GM12878 (cell line): Measurements from ENCODE around the gene CSTF2T.

ENCODE experiments used
- CHD4 ChIP-seq: fragments of 200-600 bp; sonication (generic); IDR thresholded peaks from 2 replicates; pipeline ENCODE4 v1.6.1; 2016; ENCODE audit warnings: mild to moderate bottlenecking
- HCFC1 ChIP-seq: fragments of 150-350 bp; IDR thresholded peaks from 2 replicates; pipeline ENCODE4 v1.6.1; 2014; ENCODE audit warnings: low read length
- NR2C2 ChIP-seq: IDR thresholded peaks from 2 replicates; pipeline ENCODE4 v1.6.1; 2011; ENCODE audit warnings: borderline replicate concordance, low read depth; ENCODE audit not compliant: control insufficient read depth, insufficient read length
- NRF1 ChIP-seq: conservative IDR thresholded peaks from 2 replicates; pipeline ENCODE4 v1.6.1; 2011; ENCODE audit warnings: mild to moderate bottlenecking, low read depth, low read length, improper control_type of control experiment
- POLR2A ChIP-seq: IDR thresholded peaks from 2 replicates; pipeline ENCODE4 v1.6.1; 2011; ENCODE audit warnings: low read depth, mild to moderate bottlenecking, low read length
- SP1 ChIP-seq: IDR thresholded peaks from one replicate; pipeline ENCODE4 v1.6.1; 2011; ENCODE audit warnings: low read depth, low read length
- TBL1XR1 ChIP-seq: IDR thresholded peaks from 2 replicates; pipeline ENCODE4 v1.6.1; 2012; ENCODE audit warnings: low read depth, low read length, improper control_type of control experiment
- TCF12 ChIP-seq: IDR thresholded peaks from 2 replicates; pipeline ENCODE4 v1.6.1; 2011; ENCODE audit warnings: low read depth, mild to moderate bottlenecking, low read length
- TF ChIP-seq, protein P1 (sequence below), 3 experiments: IDR thresholded peaks in 2 of 3; conservative IDR thresholded peaks in 1 of 3; 2 replicates each; pipeline ENCODE4 v1.5.1; 2011; ENCODE audit warnings: low read depth in 3 of 3, low read length in 3 of 3, mild to moderate bottlenecking in 3 of 3, control low read depth in 2 of 3, moderate library complexity in 2 of 3, inconsistent platforms in 1 of 3, mixed read lengths in 1 of 3; ENCODE audit not compliant: control insufficient read depth in 2 of 3, insufficient read depth in 1 of 3; ENCODE audit errors: extremely low read depth in 1 of 3

DNA sequence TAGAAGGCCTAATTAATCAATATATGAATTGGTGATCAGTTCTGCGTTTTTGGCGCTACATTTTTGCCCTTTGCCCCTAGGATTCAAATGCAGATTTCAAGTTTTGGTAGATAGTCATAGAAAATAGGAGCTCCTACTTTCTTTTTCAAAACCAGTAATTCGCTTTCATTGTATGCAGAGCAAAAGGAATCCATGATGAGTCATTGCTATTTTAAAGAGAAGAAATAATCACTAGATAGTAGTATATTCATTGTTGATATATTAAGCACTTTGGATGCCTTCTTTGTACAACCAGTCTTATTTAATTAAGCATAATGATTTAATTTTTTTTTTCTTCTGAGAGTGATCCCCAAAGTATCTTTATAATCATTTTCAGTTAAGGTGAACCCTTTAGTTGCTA lies 50.3 kb downstream of the CSTF2T start:
- TF ChIP-seq NRF1: no peak
- TF ChIP-seq, protein P1, sequence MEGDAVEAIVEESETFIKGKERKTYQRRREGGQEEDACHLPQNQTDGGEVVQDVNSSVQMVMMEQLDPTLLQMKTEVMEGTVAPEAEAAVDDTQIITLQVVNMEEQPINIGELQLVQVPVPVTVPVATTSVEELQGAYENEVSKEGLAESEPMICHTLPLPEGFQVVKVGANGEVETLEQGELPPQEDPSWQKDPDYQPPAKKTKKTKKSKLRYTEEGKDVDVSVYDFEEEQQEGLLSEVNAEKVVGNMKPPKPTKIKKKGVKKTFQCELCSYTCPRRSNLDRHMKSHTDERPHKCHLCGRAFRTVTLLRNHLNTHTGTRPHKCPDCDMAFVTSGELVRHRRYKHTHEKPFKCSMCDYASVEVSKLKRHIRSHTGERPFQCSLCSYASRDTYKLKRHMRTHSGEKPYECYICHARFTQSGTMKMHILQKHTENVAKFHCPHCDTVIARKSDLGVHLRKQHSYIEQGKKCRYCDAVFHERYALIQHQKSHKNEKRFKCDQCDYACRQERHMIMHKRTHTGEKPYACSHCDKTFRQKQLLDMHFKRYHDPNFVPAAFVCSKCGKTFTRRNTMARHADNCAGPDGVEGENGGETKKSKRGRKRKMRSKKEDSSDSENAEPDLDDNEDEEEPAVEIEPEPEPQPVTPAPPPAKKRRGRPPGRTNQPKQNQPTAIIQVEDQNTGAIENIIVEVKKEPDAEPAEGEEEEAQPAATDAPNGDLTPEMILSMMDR (IDR thresholded peaks at IDR 0.05 in 2 of 3, conservative IDR thresholded peaks at IDR 0.05 in 1 of 3; ENCODE audit: control insufficient read depth in 2 of 3, extremely low read depth in 1 of 3, insufficient read depth in 1 of 3, low read depth in 3 of 3, low read length in 3 of 3): no peak
- no peak for TF ChIP-seq CHD4
- no peak for TF ChIP-seq TBL1XR1
- no peak for TF ChIP-seq POLR2A
- TF ChIP-seq SP1: no peak
- TF ChIP-seq TCF12: no peak
- no peak for TF ChIP-seq HCFC1
- TF ChIP-seq NR2C2: no peak
